NCI-H1048 (cell line): ENCODE data around the gene LGI1.
A peak's percentile ranks its signal among the peaks of the same experiment; 100 is the strongest.
"Not testable (repeated sequence)": the region's sequence is repeated elsewhere in the genome, so short reads cannot be mapped to it uniquely, and the experiment has no call there.

Source experiments
- DNase-seq: peaks from one replicate; lab custom pipeline; 2025; lab: John Stamatoyannopoulos, UW

The LGI1 gene

DNA sequence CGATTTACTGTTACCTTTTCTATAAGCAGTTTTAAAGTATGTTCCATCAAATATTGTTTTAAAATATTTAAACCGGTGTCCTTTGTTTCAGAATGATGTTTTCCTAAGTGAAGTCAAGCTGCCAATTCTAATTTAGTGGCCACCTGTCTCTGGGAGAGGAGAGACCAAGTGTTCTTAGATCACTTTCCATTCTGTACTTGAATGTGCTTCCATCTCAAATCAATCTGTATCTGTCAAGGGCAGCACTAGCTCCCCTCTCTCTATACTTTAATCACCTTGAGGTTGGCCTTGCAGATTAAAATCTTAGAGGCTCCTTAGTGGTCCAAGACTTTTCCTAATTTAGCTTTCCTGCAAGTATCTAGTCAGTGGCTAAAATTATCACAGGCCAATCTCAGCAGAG lies 49.6 kb downstream of the LGI1 start:
- DNase-seq, result no peak

DNA sequence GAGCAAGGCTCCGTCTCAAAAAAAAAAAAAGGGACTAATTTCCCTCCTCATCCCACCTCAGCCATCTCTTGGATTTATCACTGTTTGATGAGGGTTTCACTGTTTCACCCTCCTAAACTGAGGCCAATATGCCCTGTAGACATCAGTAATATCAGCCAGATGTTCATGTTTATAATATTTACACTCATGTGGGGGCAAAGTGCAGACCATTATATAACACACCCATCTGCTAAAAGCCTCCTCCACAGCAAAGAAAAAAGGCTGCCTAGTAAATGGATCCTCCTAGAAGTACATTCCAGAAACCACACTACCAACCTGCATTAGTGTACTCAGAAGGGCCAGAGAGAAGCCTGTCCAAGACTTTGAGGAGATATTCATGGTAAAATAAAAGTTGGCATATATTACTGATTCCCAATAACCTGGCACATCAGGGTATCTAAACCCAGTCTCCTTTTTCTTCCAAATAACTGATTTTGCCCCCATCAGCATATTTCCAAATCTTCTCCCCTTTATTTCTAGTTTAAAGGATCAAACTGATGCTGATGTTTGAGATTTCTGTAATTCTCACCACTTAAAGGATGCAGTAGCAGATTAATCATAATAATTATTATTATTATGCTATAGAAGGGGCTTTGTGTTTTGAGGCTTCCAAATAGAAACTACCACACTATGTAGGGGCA lies 55.1 kb downstream of the LGI1 start:
- no peak for DNase-seq

DNA sequence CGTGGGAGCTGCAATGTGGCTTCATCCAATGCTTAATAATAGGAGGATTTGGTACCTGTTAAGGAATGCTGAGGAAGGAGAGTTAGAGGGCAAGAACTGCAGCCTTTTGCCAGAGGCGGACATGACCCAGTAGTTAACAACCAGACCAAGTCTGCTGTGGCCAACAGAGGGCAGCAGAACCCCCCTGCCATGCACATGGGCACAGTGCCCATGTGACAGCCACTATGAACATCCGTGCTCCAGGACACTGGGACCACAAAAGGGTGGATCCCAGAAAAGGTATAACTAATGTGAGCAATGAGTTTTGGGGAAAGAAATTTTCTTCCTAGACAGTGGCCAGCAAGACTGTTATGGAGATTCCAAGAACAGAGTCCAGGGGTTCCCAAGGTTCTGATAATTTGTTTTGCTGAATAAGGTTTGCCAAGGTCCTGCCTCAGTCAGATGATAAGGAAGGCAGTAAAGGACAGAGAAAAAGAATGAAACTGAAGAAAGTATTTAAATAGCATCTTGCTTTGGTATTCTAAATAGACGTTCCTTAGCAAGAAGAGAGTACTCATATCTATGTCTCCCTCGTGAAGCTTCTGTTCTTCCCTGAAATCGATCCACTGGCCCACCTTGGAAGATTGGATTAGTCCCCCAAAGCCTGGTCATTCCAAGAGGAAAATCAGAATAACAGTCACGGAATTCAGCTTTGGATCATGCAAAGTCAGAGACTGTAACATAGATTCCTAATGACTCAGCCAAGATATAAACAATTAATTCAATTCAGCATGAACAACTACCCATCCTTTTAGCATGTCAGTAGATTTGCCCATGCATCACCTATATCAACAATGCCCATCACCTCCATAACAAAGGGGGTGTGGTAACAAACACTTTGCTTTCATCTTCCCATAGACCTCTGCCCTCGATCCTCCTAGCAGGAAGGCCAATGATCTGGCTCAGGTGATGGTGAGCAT lies 56.0 kb downstream of the LGI1 start:
- no peak for DNase-seq

DNA sequence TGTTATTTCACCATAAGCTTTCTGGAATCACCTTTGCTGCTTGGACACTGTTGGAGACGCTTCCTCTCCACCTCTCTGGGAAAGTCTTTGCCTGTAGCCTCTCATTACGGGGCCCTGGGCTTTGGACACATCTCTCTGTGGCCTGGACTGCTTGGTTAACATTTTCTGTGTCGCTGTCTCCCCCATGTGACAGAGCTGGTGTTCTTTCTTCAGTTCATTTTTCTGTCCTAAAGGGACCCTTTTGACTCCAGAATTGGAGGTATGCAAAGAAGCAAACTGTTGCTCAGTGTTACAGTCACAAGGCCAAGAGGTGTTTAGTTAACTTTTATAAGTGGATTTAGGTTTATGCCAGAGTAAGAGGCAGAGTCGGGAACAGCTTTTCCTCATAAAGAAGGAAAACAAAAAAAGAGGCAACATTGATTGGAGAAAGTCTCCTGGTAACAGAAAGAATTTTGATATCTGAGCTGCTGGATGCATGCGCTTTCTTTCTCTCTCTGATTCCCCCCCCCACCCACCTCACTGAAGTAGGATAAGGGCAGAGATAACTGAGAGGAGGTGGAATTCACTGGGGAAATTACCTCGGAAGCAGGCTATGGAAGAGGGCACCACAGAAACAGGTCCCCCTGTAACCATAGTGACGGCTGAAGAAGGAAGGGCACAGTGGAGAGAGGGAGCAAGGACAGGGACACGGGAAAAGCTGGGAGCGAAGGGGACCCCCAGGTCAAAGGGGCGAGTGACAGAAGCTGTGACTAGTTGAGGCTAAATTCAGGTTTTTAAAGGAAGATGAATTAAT lies 57.8 kb downstream of the LGI1 start:
- DNase-seq, result no peak

DNA sequence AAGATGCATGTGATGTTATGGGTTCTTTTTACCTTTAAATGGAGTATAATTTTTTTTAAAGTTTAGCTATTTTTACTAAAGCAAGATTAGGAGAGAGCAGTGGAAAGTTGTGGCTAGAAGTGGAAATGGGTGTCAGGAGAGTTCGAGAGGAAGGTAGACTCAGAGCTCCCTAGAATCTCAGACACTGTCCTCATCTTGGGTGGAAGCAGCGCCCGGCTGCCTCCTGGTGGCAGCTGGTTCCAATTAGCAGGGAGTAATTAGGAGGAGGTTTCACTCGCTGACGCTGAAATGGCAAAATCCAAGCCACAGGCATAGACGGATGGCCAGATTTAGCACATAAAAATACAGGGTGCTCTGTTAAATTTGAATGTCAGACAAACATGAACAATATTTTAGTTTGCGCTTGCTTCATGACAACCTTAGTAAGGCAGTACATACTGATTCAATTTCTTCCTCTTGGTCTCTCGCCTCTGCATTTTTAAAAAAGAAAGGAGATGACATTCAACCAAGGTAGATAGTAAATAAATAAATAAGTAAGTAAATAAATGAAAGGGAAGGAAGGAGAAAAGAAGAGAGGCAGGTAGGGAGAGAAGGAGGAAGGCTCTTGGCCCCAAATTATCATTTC lies 58.5 kb downstream of the LGI1 start:
- DNase-seq, result peak; percentile 31

DNA sequence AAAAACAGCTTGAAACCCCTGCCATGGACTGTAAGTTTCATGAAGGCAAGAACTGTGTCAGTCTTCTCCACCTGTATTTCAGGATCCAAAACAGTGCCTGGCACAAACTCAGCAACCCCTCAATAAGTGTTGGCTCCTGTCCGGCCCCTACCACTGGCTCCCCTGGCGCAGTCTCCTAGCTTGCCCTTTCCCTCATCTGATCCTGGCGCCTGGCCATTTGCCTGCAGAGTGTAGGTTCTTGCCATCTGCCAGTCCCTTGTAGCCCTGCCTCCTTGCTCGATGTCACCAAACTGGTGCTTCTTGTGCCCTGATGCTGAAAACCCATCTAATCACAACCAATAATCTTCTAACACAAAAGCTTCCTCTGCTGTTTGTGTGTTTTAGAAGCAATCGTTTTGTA lies 60.4 kb downstream of the LGI1 start:
- no peak for DNase-seq

DNA sequence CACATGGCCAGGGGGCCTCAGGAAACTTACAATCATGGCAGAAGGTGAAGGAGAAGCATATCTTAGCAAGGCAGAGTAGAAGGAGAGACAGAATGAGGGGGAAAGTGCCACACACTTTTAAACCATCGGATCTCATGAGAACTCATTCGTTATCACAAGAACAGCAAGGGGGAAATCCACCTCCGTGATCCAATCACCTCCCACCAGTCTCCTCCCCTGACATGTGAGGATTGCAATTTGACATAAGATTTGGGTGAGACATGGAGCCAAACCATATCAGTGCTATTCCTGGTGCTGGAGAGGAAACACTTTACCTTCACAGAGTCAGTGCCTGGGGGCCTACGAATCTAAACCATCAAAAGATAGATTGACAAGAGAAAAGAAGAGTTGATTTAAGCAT lies 61.8 kb downstream of the LGI1 start:
- no peak for DNase-seq

DNA sequence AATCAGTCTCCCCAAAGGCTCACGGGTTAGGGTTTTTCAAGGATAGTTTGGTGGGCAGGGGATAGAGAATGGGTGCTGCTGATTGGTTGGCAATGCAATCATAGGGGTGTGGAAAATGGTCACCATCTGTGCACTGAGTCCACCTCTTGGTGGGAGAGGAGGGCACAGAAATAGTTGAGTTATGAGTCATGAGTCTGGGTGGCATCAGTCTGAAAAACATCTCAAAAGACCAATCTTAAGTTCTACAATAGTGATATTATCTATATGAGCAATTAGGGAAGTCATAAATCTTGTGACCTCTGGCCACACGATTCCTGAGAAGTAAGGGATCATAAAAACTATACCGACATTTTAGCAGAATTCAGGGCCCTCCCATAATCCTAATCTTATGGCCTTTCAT lies 62.7 kb downstream of the LGI1 start:
- DNase-seq, result no peak

DNA sequence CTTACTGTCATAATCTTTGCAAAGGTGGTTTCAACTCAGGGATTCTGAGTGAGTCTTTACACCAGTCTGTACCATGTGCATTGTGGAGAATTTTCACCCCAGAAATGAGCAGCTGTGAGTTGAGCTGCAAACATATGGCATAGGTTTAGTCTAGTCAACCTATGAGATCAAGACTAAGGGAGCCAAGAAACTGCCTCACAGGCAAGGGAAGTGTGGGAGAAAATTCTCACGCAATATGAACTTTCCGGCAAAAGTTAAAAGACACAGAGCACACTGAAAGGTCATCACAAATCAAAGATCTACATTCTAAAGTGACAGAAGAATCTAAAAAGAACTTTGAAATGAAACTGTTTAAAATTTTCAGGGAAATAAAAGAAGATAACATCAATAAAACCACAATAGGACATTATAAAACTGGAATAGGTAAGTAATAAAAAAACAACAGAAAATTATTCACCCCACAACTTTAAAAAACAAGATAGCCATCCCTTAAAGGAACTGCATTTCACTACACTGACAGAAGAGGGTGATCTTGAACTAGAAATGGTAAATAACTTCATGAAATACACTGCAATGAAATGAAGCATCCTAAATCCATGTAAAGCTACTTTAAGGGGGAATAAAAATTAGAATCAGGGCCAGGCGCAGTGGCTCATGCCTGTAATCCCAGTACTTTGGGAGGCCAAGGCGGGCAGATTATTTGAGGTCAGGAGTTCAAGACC lies 63.5 kb downstream of the LGI1 start:
- no peak for DNase-seq

DNA sequence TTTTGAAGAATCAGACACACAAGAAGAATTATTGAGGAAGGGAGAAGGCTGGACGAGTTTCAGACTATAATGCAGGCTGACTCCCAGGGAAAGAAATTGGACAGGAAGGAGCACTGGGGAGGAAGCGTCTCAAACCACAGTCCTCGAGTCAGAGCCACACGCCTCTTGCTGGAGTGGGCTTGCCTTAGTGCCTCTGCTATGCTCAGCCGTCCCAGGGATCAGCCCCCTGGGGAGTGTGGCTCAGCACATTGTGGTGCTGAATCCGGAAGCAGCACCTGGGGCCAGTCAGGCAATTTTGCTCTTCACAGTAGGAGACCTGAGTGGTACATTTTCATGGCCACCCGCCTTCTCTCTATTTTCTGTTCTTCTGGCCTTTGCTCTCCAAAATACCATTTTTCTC lies 68.6 kb downstream of the LGI1 start:
- no peak for DNase-seq

DNA sequence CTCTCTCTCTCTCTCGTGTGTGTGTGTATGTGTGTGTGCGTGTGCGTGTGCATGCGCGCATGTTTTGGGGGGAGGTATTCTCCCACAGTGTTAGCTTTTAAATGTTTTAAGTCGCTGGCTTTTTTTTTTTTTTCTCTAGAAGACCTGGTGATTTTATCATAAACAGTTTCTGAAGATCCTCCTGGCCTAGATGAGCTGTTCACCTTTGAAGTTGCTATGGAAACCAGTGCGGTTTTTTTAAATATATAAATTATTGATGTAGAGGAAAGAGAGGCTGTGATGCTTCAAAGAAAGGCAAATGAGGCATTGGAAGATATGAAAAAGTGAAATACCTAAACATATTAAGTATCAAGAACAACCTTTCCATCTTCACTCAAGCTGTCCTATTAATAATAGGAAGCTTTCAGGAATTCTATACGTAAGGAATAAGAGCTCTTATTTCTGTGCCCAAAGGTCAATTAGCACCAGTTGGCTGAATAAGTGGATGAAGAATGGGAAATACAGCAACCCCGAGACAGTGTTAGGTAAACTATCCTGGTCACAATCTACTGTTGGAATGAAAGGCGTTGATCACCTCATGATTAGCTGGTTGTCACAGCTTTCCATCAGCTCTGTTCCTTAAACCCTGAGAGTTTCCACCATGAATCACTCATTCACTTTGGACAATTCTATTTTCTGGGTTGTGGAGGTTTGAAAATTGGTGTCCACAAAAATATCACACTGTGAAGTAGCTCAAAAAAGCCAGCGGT lies 69.5 kb downstream of the LGI1 start:
- DNase-seq, result no peak

DNA sequence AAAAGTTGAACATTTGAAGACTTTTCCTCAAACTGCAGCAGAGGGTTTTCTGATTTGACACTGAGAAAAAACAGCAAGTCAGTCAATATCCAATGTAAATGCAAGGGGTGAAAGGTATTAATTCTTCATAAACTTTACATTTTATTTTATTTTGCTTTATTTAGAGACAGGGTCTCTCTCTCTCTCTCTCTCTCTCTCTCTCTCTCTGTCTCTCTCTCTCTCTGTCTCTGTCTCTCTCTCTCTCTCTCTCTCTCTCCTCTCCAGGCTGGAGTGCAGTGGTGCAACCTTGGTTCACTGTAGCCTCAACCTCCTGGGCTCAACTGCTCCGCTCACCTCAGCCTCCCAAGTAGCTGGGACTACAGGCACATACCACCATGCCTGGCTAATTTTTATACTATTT lies 73.3 kb downstream of the LGI1 start:
- not testable (repeated sequence) for DNase-seq

DNA sequence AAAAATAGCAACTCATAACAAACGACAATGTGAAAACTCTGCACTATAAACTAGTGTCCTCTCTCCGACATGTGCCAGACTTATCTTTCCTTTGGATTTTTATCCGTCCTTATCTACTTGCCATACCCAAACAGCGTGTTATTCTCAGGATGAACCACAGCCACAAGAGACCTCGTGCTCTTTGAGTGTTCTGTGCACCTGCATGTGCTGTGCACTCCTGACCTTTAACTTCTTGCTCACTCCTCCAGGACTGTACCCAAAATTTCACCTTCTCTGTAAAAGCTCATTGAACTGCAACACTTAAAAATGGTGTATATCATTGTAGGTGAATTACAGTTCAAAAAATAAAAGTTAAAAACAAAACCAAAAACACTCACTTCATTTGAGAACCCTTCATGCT lies 78.0 kb downstream of the LGI1 start:
- no peak for DNase-seq

DNA sequence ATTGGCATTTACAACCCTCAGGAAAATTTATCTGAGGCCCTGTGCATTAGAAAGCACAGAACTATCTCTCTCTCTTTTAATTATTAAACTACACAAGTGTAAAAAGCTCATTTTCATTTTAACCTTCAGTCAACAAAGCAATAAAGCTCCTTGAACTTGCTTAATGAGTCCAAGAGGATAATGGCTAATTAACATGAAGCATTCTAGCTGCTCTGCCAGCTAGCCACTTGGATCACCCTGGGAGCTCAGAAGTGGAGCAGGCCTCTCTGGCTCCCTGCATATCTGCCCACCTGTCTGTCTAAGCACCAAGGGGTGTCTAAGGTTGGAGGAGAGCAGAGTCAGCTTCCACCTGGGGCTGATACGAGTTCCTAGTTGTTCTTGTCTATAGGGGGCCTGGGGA lies 80.1 kb downstream of the LGI1 start:
- DNase-seq, result no peak

DNA sequence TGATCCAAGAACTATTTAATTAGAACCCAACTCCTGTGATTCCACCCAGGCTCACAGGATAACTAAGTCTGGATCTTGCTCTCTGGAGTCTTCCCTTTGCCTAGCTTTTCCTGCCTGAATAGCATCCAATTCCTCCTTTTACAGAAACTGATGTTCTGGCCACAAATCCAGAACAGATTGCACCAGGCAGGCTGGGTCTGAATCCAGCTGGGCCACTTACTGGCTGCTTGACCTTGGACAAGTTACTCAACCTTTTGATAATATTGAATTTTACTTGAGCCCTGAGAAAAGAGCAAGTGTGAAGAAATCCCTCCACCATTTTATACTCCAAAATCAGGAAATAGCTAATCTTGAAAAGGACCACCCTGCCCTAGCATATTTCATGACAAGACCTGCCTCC lies 80.5 kb downstream of the LGI1 start:
- no peak for DNase-seq

DNA sequence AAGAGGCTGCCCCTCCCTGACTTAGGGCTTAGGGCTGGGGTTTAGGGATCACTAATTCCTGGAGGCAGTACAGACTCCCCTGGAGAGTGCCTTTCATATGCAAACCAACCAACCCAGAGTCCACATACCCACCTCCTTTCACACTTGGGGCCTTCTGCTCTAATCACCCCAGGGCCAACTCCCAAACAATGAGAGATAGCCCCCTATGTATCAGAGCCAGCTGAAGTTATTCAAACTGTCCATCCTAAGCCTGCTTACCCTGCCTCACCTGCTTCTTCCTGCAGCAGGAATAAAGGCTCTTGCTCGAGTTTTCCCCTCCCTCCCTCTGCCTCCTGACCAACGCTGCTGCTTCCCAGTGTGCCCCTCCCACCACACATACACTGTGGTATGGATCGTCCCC lies 84.2 kb downstream of the LGI1 start:
- DNase-seq, result no peak

DNA sequence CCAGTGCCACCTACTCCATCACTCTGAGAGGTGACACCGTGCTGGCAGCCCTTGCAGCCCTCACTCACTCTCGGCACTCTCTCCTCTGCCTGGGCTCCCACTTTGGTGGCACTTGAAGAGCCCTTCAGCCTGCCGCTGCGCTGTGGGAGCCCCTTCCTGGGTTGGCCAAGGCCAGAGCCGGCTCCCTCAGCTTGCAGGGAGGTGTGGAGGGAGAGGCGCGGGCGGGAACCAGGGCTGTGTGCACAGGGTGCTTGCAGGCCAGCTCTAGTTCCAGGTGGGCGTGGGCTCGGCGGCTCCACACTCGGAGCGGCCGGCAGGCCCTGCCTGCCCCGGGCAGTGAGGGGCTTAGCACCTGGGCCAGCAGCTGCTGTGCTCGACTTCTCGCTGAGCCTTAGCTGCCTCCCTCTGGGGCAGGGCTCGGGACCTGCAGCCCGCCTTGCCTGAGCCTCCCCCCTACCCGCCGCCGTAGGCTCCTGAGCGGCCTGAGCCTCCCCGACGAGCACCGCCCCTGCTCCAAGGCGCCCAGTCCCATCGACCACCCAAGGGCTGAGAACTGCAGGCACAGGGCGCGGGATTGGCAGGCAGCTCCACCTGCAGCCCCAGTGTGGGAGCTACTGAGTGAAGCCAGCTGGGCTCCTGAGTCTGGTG lies 87.4 kb downstream of the LGI1 start:
- DNase-seq, result no peak
